Prostate gland (tissue), 2 donors: Measurements from ENCODE around the gene SMR3A. TPM values are rescaled to one million over a fixed set of nuclear protein-coding genes. Genes with fewer than 3 reads are reported as not detected.

Source experiments
- DNase-seq: peaks from one replicate; pipeline ENCODE4 v3.0.0-alpha.2; 2019; ENCODE audit warnings: low spot score
- H3K27ac ChIP-seq, 2 donors: fragments of 200-600 bp; sonication (generic); 2 replicates each; pipeline ENCODE4 v1.5.1; 2017 to 2019
- H3K27me3 ChIP-seq: fragments of 200-600 bp; sonication (generic); replicated peaks from 2 replicates; pipeline ENCODE4 v1.5.1; 2019; ENCODE audit not compliant: insufficient read depth
- H3K36me3 ChIP-seq, 2 donors: fragments of 200-600 bp; sonication (generic); 1 replicate in 1 of 2; 2 replicates in 1 of 2; pipeline versions ENCODE4 v1.5.1 to v1.8.1; 2017 to 2019
- H3K4me1 ChIP-seq: fragments of 200-600 bp; sonication (generic); replicated peaks from 2 replicates; pipeline ENCODE4 v1.5.1; 2019
- H3K4me3 ChIP-seq, 2 donors: fragments of 200-600 bp; sonication (generic); 2 replicates each; pipeline ENCODE4 v1.5.1; 2017 to 2019
- H3K9me3 ChIP-seq: fragments of 200-600 bp; sonication (generic); 2 replicates; pipeline ENCODE4 v1.5.1; 2017
- CTCF ChIP-seq, 4 experiments: fragments of 200-600 bp in 2 of 4; fragments of 450-650 bp in 2 of 4; sonication (generic) in 2 of 4; IDR thresholded peaks; 1 replicate in 3 of 4; 2 replicates in 1 of 4; pipeline ENCODE4 v1.5.1; 2016 to 2019; ENCODE audit warnings: antibody characterized with exemption in 4 of 4, mild to moderate bottlenecking in 2 of 4, moderate library complexity in 2 of 4
- POLR2A ChIP-seq: fragments of 450-650 bp; IDR thresholded peaks from one replicate; pipeline ENCODE4 v1.6.1; 2016; ENCODE audit warnings: antibody characterized with exemption, mild to moderate bottlenecking
- POLR2AphosphoS5 ChIP-seq: sonication (generic); formaldehyde crosslinking; IDR thresholded peaks from one replicate; pipeline ENCODE4 v1.6.1; 2017; ENCODE audit warnings: antibody characterized with exemption
- WGBS: methylation state at CpG from one replicate; pipeline ENCODE4 v1.1.5; 2018; 5-methylcytosine and 5-hydroxymethylcytosine counted together
- intact Hi-C: fragments of 100-400 bp; cut with DNase I; formaldehyde crosslinking; loops from one replicate; pipeline ENCODE4 v1.14.2; 2022
- total RNA-seq, 2 donors: library from RNA; depleted of rRNA; stranded (reverse); fragments of >200 nt; gene quantifications; one replicate each; pipeline ENCODE4 v1.1.0, GENCODE V29; 2016

The SMR3A gene
- not detected for total RNA-seq

- H3K27me3 ChIP-seq = no peaks in the 10 kb centered on the region
- no peak within 1 kb of the TSS for H3K27ac ChIP-seq
- no peaks in the 10 kb centered on the region for H3K36me3 ChIP-seq
- WGBS = 52% methylated on average over 3 of the region's 3 CpGs
- no peak for TF ChIP-seq POLR2A
- TF ChIP-seq POLR2AphosphoS5 = no peak
- no peak for TF ChIP-seq CTCF (IDR thresholded peaks at IDR 0.05)
- H3K4me1 ChIP-seq = no peaks in the 10 kb centered on the region
- intact Hi-C loops = no loop called here
- no peak for DNase-seq
- no peaks in the 10 kb centered on the region for H3K9me3 ChIP-seq
- H3K4me3 ChIP-seq = no peak within 1 kb of the TSS
These were observed at the start of gene SMR3A for GRCh38 chr4:70360460-70360859. Gene SMR3A (plus strand): TSS chr4:70360760. CDS start chr4:70362116, 1,356 bp downstream.

DNA sequence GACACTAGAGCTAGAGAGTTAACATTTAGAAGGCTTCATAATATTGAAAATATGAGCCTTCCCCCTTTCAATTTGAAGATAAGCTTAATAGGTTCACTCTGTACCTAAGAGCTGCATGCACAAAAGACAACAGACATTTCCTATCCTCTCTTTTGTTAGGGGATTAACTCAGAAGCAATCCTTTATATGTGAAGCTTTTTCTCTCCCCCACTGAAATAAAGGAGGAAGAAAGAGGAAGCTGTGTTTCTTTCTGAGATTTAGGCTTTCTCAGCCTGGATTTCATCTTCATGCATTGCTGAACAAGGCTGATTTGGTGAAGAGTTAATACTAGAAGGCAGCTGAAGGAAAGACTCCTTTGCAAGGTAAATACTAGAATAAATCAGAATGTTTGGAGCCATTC, 46.8 kb upstream of the SMR3A start:
- Histone ChIP-seq H3K27me3 (no peaks in the 10 kb centered on the region), H3K4me1 (no peaks in the 10 kb centered on the region), H3K36me3 (no peaks in the 10 kb centered on the region), H3K27ac (no peak overlapping the region), H3K9me3 (no peaks in the 10 kb centered on the region), H3K4me3 (no peak overlapping the region)
- DNase-seq = no peak
- intact Hi-C loops = no loop called here
- TF ChIP-seq POLR2A (no peak), POLR2AphosphoS5 (no peak), CTCF (IDR thresholded peaks at IDR 0.05) (no peak)

- no peak for DNase-seq
- no peak for TF ChIP-seq CTCF (IDR thresholded peaks at IDR 0.05)
- no peak for TF ChIP-seq POLR2A
- TF ChIP-seq POLR2AphosphoS5 = no peak
- intact Hi-C loops = no loop called here
- H3K4me3 ChIP-seq = no peak overlapping the region
- no peak overlapping the region for H3K27ac ChIP-seq
- no peaks in the 10 kb centered on the region for H3K27me3 ChIP-seq
- no peaks in the 10 kb centered on the region for H3K36me3 ChIP-seq
- WGBS = 57% methylated on average over 1 of the region's 1 CpG
- no peaks in the 10 kb centered on the region for H3K4me1 ChIP-seq
- H3K9me3 ChIP-seq = no peaks in the 10 kb centered on the region
These were observed 44.6 kb upstream of the SMR3A start for GRCh38 chr4:70315928-70316327.

- DNase-seq = no peak
- TF ChIP-seq POLR2AphosphoS5 (no peak), CTCF (IDR thresholded peaks at IDR 0.05) (no peak)
- WGBS = 98% methylated on average over 2 of the region's 2 CpGs
These were observed 34.5 kb upstream of the SMR3A start for GRCh38 chr4:70326052-70326451.

DNA sequence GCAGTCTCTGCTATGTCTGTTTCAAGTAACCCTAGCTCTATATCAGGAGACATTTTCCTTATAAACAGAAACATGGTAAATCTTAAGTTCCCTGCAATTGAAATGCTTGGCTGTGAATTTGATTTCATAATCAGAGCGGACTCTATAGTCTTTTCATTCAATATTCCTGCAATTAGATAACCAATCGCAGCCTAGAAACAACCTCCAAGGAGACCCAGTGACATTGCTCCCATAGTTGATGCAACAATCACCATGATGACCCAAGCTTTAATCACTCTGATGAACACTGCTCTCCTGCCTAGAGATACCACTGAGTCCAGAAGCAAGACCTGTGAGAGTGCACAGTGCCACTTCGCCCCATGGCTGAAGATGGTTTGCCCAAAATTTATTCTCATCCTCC, 25.9 kb upstream of the SMR3A start, which contains the start of gene CABS1:
Gene CABS1 (plus strand): TSS at position 301 of the 400 bp plus-strand sequence. CDS start 59 bp downstream, at position 360.
- intact Hi-C loops = no loop called here
- Histone ChIP-seq H3K9me3 (no peaks in the 10 kb centered on the region), H3K4me1 (no peaks in the 10 kb centered on the region), H3K4me3 (no peak within 1 kb of the TSS), H3K27ac (no peak within 1 kb of the TSS), H3K27me3 (no peaks in the 10 kb centered on the region), H3K36me3 (no peaks in the 10 kb centered on the region)
- no peak for TF ChIP-seq POLR2A
- TF ChIP-seq POLR2AphosphoS5 = no peak
- no peak for TF ChIP-seq CTCF (IDR thresholded peaks at IDR 0.05)
- WGBS = 99% methylated on average over 3 of the region's 3 CpGs
- no peak for DNase-seq

More at GRCh38 chr4:70326052-70326451, 34.5 kb upstream of the SMR3A start:
- Histone ChIP-seq H3K36me3 (no peaks in the 10 kb centered on the region), H3K9me3 (no peaks in the 10 kb centered on the region), H3K27ac (no peak overlapping the region), H3K4me1 (no peaks in the 10 kb centered on the region), H3K4me3 (no peak overlapping the region), H3K27me3 (no peaks in the 10 kb centered on the region)
- intact Hi-C loops = no loop called here
